ENCODE data around the gene ARMC7. TPM values are rescaled to one million over a fixed set of nuclear protein-coding genes. Genes with fewer than 3 reads are reported as not detected.

Gene ARMC7
- total and polyA plus RNA-seq, 7 donors, result 3.2 to 18.9 (median 7.8) TPM

DNA sequence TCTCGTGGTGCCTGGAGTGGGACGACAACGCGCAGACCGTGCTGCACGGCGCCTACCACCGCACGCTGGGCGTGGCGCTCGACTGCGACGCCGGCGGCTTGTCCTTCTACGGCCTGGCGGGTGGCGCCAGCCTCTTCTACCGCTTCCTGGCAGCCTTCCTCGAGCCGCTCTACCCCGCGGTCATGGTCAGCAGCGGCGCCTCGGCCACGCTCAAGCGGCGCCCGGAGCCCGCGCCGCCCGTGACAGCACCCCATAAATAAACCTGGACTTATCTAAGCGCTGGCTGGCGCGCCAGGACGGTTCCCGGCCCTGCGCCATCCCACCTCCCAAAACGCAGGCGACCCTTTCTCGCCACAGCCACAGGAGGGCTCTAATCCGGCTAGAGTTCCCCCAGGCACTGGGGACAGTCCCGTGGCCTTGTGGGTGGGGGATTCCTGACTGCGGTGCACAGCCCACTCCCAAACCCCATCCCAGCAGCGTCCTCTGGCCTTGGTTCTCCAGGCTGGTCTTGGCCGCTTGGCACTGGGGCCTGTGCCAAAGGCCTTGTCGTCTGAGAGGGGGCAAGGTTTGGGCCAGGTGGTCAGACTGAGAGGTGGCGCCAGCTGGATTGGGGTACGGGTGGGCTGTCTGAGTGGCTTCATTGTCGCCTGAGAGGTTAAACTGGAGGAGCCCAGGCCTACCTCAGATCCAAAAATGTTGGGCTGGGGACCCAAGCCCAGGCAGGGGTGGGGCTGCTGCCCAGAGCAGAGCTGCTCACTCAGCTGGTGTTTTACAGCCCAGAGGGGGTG lies 32.1 kb upstream of the ARMC7 start:
- Histone ChIP-seq H3K36me3 (no peaks in the 10 kb centered on the region), H3K4me3 (peak overlapping the region; percentile 21 to 55 (median 44)), H3K27me3 (no peaks in the 10 kb centered on the region), H3K9me3 (no peaks in the 10 kb centered on the region), H3K27ac (peak overlapping the region; percentile 71 to 88 (median 83)), H3K4me1 (peaks cover 0 to 36% (median 36%) of the 10 kb centered on the region in 4 donors)
- intact Hi-C loops (cut with DNase I), result no loop called here
- TF ChIP-seq POLR2A (IDR thresholded peaks at IDR 0.05) (no peak), EP300 (IDR thresholded peaks at IDR 0.05) (no peak), POLR2AphosphoS5 (IDR thresholded peaks at IDR 0.05) (peak in 3 of 4 donors; percentile 32 to 57 (median 57))
- TF ChIP-seq, protein P1, sequence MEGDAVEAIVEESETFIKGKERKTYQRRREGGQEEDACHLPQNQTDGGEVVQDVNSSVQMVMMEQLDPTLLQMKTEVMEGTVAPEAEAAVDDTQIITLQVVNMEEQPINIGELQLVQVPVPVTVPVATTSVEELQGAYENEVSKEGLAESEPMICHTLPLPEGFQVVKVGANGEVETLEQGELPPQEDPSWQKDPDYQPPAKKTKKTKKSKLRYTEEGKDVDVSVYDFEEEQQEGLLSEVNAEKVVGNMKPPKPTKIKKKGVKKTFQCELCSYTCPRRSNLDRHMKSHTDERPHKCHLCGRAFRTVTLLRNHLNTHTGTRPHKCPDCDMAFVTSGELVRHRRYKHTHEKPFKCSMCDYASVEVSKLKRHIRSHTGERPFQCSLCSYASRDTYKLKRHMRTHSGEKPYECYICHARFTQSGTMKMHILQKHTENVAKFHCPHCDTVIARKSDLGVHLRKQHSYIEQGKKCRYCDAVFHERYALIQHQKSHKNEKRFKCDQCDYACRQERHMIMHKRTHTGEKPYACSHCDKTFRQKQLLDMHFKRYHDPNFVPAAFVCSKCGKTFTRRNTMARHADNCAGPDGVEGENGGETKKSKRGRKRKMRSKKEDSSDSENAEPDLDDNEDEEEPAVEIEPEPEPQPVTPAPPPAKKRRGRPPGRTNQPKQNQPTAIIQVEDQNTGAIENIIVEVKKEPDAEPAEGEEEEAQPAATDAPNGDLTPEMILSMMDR (IDR thresholded peaks at IDR 0.05), result peak in 2 of 4 experiments; percentile 4 to 12
- peak; percentile 89 for DNase-seq
- 7% methylated on average over 53 of the region's 53 CpGs for WGBS, 2 donors

DNA sequence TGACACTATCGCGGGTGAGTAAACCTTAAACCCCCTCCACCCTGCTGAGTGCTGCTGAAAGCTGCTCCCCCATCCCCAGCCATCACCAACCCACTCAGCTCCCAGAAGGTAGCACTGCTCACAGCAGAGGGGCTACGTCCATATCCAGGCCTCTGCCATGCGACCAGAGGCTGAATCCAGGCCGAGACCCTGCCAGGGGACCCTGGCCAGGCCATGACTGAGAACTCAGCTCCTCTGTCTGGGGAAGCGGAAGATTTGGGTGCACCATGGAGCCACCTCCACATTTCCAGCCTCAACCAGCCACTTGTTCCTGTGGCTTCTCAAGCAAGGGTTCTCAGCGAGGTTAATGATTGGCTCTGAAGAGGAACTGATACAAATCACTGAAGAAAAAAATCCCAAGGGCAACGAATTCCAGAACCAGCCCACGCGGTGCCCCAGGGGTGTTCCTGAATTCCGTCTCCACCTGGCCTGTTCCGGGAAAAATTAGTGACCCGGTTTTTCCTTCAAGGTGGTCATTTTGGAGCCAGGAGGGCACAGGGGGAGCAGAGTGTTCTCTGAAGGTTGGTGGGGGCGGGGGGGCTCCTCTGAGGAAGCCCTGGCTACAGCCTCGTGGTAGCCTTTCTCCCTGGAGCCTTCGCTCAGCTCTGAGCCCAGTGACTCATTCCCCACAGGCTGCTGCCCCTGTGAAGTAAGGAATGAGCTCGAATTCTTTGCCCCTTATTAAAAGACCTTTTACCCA lies 31.3 kb upstream of the ARMC7 start:
- Histone ChIP-seq H3K36me3 (no peaks in the 10 kb centered on the region), H3K4me1 (peaks cover 0 to 32% (median 32%) of the 10 kb centered on the region in 4 donors), H3K4me3 (no peak overlapping the region), H3K27ac (peak overlapping the region; percentile 71 to 88 (median 83)), H3K9me3 (no peaks in the 10 kb centered on the region), H3K27me3 (no peaks in the 10 kb centered on the region)
- WGBS, 2 donors, result 34 to 63% methylated on average over 17 of the region's 17 CpGs
- intact Hi-C loops (cut with DNase I), result no loop called here
- DNase-seq, result no peak
- TF ChIP-seq, protein P1 (IDR thresholded peaks at IDR 0.05), result no peak
- TF ChIP-seq EP300 (IDR thresholded peaks at IDR 0.05) (no peak), POLR2AphosphoS5 (IDR thresholded peaks at IDR 0.05) (no peak), POLR2A (IDR thresholded peaks at IDR 0.05) (no peak)

- no peaks in the 10 kb centered on the region for H3K27me3 ChIP-seq
- H3K36me3 ChIP-seq, result no peaks in the 10 kb centered on the region
- TF ChIP-seq, protein P1 (IDR thresholded peaks at IDR 0.05), result no peak
- no peak for TF ChIP-seq EP300 (IDR thresholded peaks at IDR 0.05)
- TF ChIP-seq POLR2AphosphoS5 (IDR thresholded peaks at IDR 0.05), result no peak
- no peak for TF ChIP-seq POLR2A (IDR thresholded peaks at IDR 0.05)
- no peaks in the 10 kb centered on the region for H3K9me3 ChIP-seq
- no peak for DNase-seq
- peaks cover 0 to 29% (median 26%) of the 10 kb centered on the region in 4 donors for H3K4me1 ChIP-seq
- 71 to 76% methylated on average over 8 of the region's 8 CpGs for WGBS, 2 donors
- peak overlapping the region in 1 of 4 donors; percentile 82 for H3K27ac ChIP-seq
- H3K4me3 ChIP-seq, result no peak overlapping the region
- intact Hi-C loops (cut with DNase I), result no loop called here
Observed at GRCh38 chr17:75079023-75079373, 30.8 kb upstream of the ARMC7 start.

- 86 to 89% methylated on average over 13 of the region's 13 CpGs for WGBS, 2 donors
- H3K4me1 ChIP-seq, result peaks cover 0 to 19% (median 16%) of the 10 kb centered on the region in 4 donors
- H3K27me3 ChIP-seq, result no peaks in the 10 kb centered on the region
- DNase-seq, result no peak
- no peaks in the 10 kb centered on the region for H3K36me3 ChIP-seq
- no peaks in the 10 kb centered on the region for H3K9me3 ChIP-seq
- TF ChIP-seq POLR2A (IDR thresholded peaks at IDR 0.05), result no peak
- no peak for TF ChIP-seq EP300 (IDR thresholded peaks at IDR 0.05)
- TF ChIP-seq POLR2AphosphoS5 (IDR thresholded peaks at IDR 0.05), result no peak
- no peak overlapping the region for H3K27ac ChIP-seq
- H3K4me3 ChIP-seq, result no peak overlapping the region
- intact Hi-C loops (cut with DNase I), result no loop called here
Observed at GRCh38 chr17:75081611-75082540, 27.9 kb upstream of the ARMC7 start.

Measured in sigmoid colon (tissue), 7 donors.